GM21360 (cell line): ENCODE results near the gene SLC23A2.
"Not testable (repeated sequence)": the region's sequence is repeated elsewhere in the genome, so short reads cannot be mapped to it uniquely, and the experiment has no call there.

ENCODE experiments used
- ATAC-seq: cut with Tn5 transposase; IDR thresholded peaks from one replicate; pipeline ENCODE4 v1.9.1; 2021; ENCODE audit warnings: mild to moderate bottlenecking, moderate library complexity; ENCODE audit not compliant: unreplicated experiment

Gene SLC23A2

GRCh38 chr20:5001174-5002076, at the start of gene SLC23A2:
SLC23A2 (minus strand) TSS chr20:5001510; CDS start chr20:4932562, 68,948 bp downstream.
- no peak for ATAC-seq

- no peak for ATAC-seq
These were observed 45.5 kb upstream of the SLC23A2 start for GRCh38 chr20:5046656-5047339.

- no peak for ATAC-seq
These were observed 44.6 kb upstream of the SLC23A2 start for GRCh38 chr20:5045906-5046305.

- no peak for ATAC-seq
These were observed 42.8 kb upstream of the SLC23A2 start for GRCh38 chr20:5044075-5044620.

GRCh38 chr20:5041433-5041832, 40.1 kb upstream of the SLC23A2 start:
- ATAC-seq, result no peak

GRCh38 chr20:5040345-5040744, 39.0 kb upstream of the SLC23A2 start:
- no peak for ATAC-seq

- ATAC-seq, result no peak
These were observed 38.6 kb upstream of the SLC23A2 start for GRCh38 chr20:5039889-5040288.

GRCh38 chr20:5039255-5039657, 37.9 kb upstream of the SLC23A2 start:
- ATAC-seq, result no peak

- no peak for ATAC-seq
These were observed 35.5 kb upstream of the SLC23A2 start for GRCh38 chr20:5036828-5037227.

GRCh38 chr20:5035518-5035917, 34.2 kb upstream of the SLC23A2 start:
- not testable (repeated sequence) for ATAC-seq

- no peak for ATAC-seq
These were observed 32.3 kb upstream of the SLC23A2 start for GRCh38 chr20:5033566-5033965.

GRCh38 chr20:5031701-5032100, 30.4 kb upstream of the SLC23A2 start:
- ATAC-seq, result not testable (repeated sequence)

GRCh38 chr20:5031206-5031557, 29.9 kb upstream of the SLC23A2 start:
- no peak for ATAC-seq

GRCh38 chr20:5030348-5031205, 29.3 kb upstream of the SLC23A2 start:
- no peak for ATAC-seq

GRCh38 chr20:5028258-5029059, 27.1 kb upstream of the SLC23A2 start:
- ATAC-seq, result not testable (repeated sequence)

GRCh38 chr20:5024982-5025381, 23.7 kb upstream of the SLC23A2 start:
- ATAC-seq, result no peak

GRCh38 chr20:5024103-5024502, 22.8 kb upstream of the SLC23A2 start:
- no peak for ATAC-seq

GRCh38 chr20:5023171-5023570, 21.9 kb upstream of the SLC23A2 start:
- not testable (repeated sequence) for ATAC-seq

GRCh38 chr20:5020760-5021159, 19.4 kb upstream of the SLC23A2 start:
- ATAC-seq, result no peak
